RKO (cell line): ENCODE results near the gene TRIM24.
"Not testable (repeated sequence)": the region's sequence is repeated elsewhere in the genome, so short reads cannot be mapped to it uniquely, and the experiment has no call there.

Experiments used
- DNase-seq: peaks from one replicate; pipeline ENCODE4 v3.0.0-alpha.2; 2016; ENCODE audit warnings: low spot score

TRIM24 gene

GRCh38 chr7:138495485-138495884 is 35.4 kb downstream of the TRIM24 start:
- DNase-seq = no peak

- DNase-seq = no peak
Observed at GRCh38 chr7:138499340-138499739, 39.3 kb downstream of the TRIM24 start.

- DNase-seq = not testable (repeated sequence)
Observed at GRCh38 chr7:138500303-138500702, 40.2 kb downstream of the TRIM24 start.

- DNase-seq = no peak
Observed at GRCh38 chr7:138500892-138501291, 40.8 kb downstream of the TRIM24 start.

- no peak for DNase-seq
Observed at GRCh38 chr7:138502023-138502767, 42.1 kb downstream of the TRIM24 start.

- DNase-seq = no peak
Observed at GRCh38 chr7:138505361-138505873, 45.4 kb downstream of the TRIM24 start.

GRCh38 chr7:138506764-138507163 is 46.7 kb downstream of the TRIM24 start:
- DNase-seq = no peak

- no peak for DNase-seq
Observed at GRCh38 chr7:138510003-138510402, 49.9 kb downstream of the TRIM24 start.

GRCh38 chr7:138512092-138512858 is 52.2 kb downstream of the TRIM24 start:
- DNase-seq = no peak

- no peak for DNase-seq
Observed at GRCh38 chr7:138512885-138513284, 52.8 kb downstream of the TRIM24 start.

GRCh38 chr7:138513344-138513871 is 53.3 kb downstream of the TRIM24 start:
- DNase-seq = no peak

- no peak for DNase-seq
Observed at GRCh38 chr7:138514044-138514443, 54.0 kb downstream of the TRIM24 start.

GRCh38 chr7:138515001-138515528 is 55.0 kb downstream of the TRIM24 start:
- DNase-seq = no peak

GRCh38 chr7:138519061-138519798 is 59.2 kb downstream of the TRIM24 start:
- no peak for DNase-seq

GRCh38 chr7:138520742-138521141 is 60.7 kb downstream of the TRIM24 start:
- DNase-seq = no peak

- no peak for DNase-seq
Observed at GRCh38 chr7:138521837-138522461, 61.9 kb downstream of the TRIM24 start.

GRCh38 chr7:138524259-138524658 is 64.2 kb downstream of the TRIM24 start:
- no peak for DNase-seq

GRCh38 chr7:138525757-138526156 is 65.7 kb downstream of the TRIM24 start:
- DNase-seq = no peak

- no peak for DNase-seq
Observed at GRCh38 chr7:138527746-138528223, 67.7 kb downstream of the TRIM24 start.

GRCh38 chr7:138536833-138537232 is 76.8 kb downstream of the TRIM24 start:
- not testable (repeated sequence) for DNase-seq

GRCh38 chr7:138538518-138538917 is 78.5 kb downstream of the TRIM24 start:
- DNase-seq = no peak
